Endothelial cell of umbilical vein (primary cell): ENCODE data around the gene TNIK. TPM values are rescaled to one million over a fixed set of nuclear protein-coding genes. Genes with fewer than 3 reads are reported as not detected.

Source experiments
- BruUV-seq: library from RNA; stranded (reverse); fragments of 400-500 nt; replicated peaks from 2 replicates; lab custom pipeline; 2021; lab: Mats Ljungman, UMichigan
- CTCF ChIA-PET: fragments of 300-600, 350-600 bp; sonication (Branson Sonifier 250); formaldehyde crosslinking; loops from one replicate; lab custom pipeline; 2021; ENCODE audit warnings: antibody characterized with exemption, inconsistent platforms; lab: Charles Lee
- POLR2A ChIA-PET: fragments of 300-600, 350-600 bp; sonication (Branson Sonifier 250); formaldehyde crosslinking; loops from one replicate; lab custom pipeline; 2021; ENCODE audit warnings: antibody characterized with exemption, inconsistent platforms; lab: Charles Lee
- DNase-seq: peaks from one replicate; pipeline ENCODE4 v3.0.0-alpha.2; 2011; ENCODE audit warnings: low read depth, low spot score
- FAIRE-seq: peaks from 2 replicates; lab custom pipeline; 2011; peaks lifted over from hg19 to GRCh38; lab: Jason Lieb, UNC
- H2AFZ ChIP-seq: 2 replicates; pipeline ENCODE4 v1.6.0; 2012; ENCODE audit warnings: low read depth, low read length, control low read depth, inconsistent platforms
- H3K27ac ChIP-seq: 2 replicates; pipeline ENCODE4 v1.5.1; 2011; ENCODE audit warnings: low read depth, mild to moderate bottlenecking, control low read depth, low read length, moderate library complexity; ENCODE audit not compliant: insufficient read depth
- H3K27me3 ChIP-seq, 2 experiments: 2 replicates each; pipeline versions ENCODE4 v1.6.0 to v1.6.1; 2011; ENCODE audit warnings: low read length in 2 of 2, mixed read lengths in 1 of 2; ENCODE audit not compliant: control insufficient read depth in 2 of 2, insufficient read depth in 2 of 2
- H3K36me3 ChIP-seq, 2 experiments: 2 replicates in 1 of 2; 3 replicates in 1 of 2; pipeline ENCODE4 v1.5.1; 2011; ENCODE audit warnings: low read length in 2 of 2, mild to moderate bottlenecking in 1 of 2, moderate library complexity in 1 of 2; ENCODE audit not compliant: control insufficient read depth in 2 of 2, insufficient read depth in 2 of 2; ENCODE audit errors: extremely low read depth in 1 of 2
- H3K4me1 ChIP-seq: 3 replicates; pipeline ENCODE4 v1.5.1; 2011; ENCODE audit warnings: mild to moderate bottlenecking, low read length; ENCODE audit not compliant: control insufficient read depth, insufficient read depth; ENCODE audit errors: extremely low read depth
- H3K4me2 ChIP-seq: 2 replicates; pipeline ENCODE4 v1.6.1; 2011; ENCODE audit warnings: low read length, control low read depth, mixed read lengths; ENCODE audit not compliant: insufficient read depth
- H3K4me3 ChIP-seq, 3 experiments: fragments of 200-600 bp in 1 of 3; sonication (generic), shearing (Covaris generic) in 1 of 3; replicated peaks in 1 of 3; 2 replicates each; pipeline ENCODE4 v1.5.1; 2011 to 2016; ENCODE audit warnings: control low read depth in 3 of 3, low read length in 3 of 3, mild to moderate bottlenecking in 2 of 3, inconsistent platforms in 1 of 3, low read depth in 1 of 3, moderate library complexity in 1 of 3; ENCODE audit not compliant: insufficient read depth in 1 of 3
- H3K79me2 ChIP-seq: 2 replicates; pipeline ENCODE4 v1.6.0; 2012; ENCODE audit warnings: low read length, inconsistent platforms; ENCODE audit not compliant: control insufficient read depth, insufficient read depth
- H3K9ac ChIP-seq: replicated peaks from 2 replicates; pipeline ENCODE3; 2011; ENCODE audit warnings: low read length, control low read depth; ENCODE audit not compliant: insufficient read depth; ENCODE audit errors: extremely low read depth
- H3K9me1 ChIP-seq: replicated peaks from 3 replicates; pipeline ENCODE4 v1.6.0; 2011; ENCODE audit warnings: mild to moderate bottlenecking, low read length; ENCODE audit not compliant: control insufficient read depth, insufficient read depth; ENCODE audit errors: extremely low read depth
- H3K9me3 ChIP-seq: replicated peaks from 2 replicates; pipeline ENCODE4 v1.5.1; 2012; ENCODE audit warnings: low read length, inconsistent platforms; ENCODE audit not compliant: control insufficient read depth, insufficient read depth
- H4K20me1 ChIP-seq: replicated peaks from 2 replicates; pipeline ENCODE3; 2011; ENCODE audit warnings: mild to moderate bottlenecking, low read length; ENCODE audit not compliant: control insufficient read depth, insufficient read depth; ENCODE audit errors: extremely low read depth
- CTCF ChIP-seq, 2 donors: IDR thresholded peaks; 1 replicate in 1 of 2; 2 replicates in 1 of 2; pipeline ENCODE4 v1.5.1; 2011; ENCODE audit warnings: low read length in 2 of 2, mild to moderate bottlenecking in 2 of 2, moderate library complexity in 2 of 2, control low read depth in 1 of 2, inconsistent platforms in 1 of 2, low read depth in 1 of 2; ENCODE audit not compliant: insufficient read depth in 1 of 2; ENCODE audit errors: extremely low read depth in 1 of 2
- EZH2 ChIP-seq: IDR thresholded peaks from 2 replicates; pipeline ENCODE4 v1.6.1; 2012; ENCODE audit warnings: borderline replicate concordance, low read depth, mild to moderate bottlenecking, moderate library complexity, low read length, inconsistent platforms; ENCODE audit not compliant: severe bottlenecking
- FOS ChIP-seq: IDR thresholded peaks from 2 replicates; pipeline ENCODE4 v1.6.1; 2011; ENCODE audit warnings: mild to moderate bottlenecking, low read length, moderate library complexity, borderline replicate concordance; ENCODE audit not compliant: insufficient read depth
- GATA2 ChIP-seq: IDR thresholded peaks from 2 replicates; pipeline ENCODE4 v1.7.0; 2011; ENCODE audit warnings: low read depth, mild to moderate bottlenecking, moderate library complexity, mixed read lengths, low read length; ENCODE audit not compliant: insufficient read length, insufficient read depth
- JUN ChIP-seq: IDR thresholded peaks from 2 replicates; pipeline ENCODE4 v1.6.1; 2011; ENCODE audit warnings: borderline replicate concordance, low read depth; ENCODE audit not compliant: insufficient read length, insufficient read depth
- MYC ChIP-seq: IDR thresholded peaks from one replicate; pipeline ENCODE4 v1.6.1; 2011; ENCODE audit warnings: mild to moderate bottlenecking, low read depth, low read length
- POLR2A ChIP-seq: IDR thresholded peaks from 2 replicates; pipeline ENCODE4 v1.6.1; 2012; ENCODE audit warnings: low read depth, mild to moderate bottlenecking, control low read depth, low read length
- POLR2AphosphoS5 ChIP-seq: IDR thresholded peaks from 2 replicates; pipeline ENCODE4 v1.6.1; 2012; ENCODE audit warnings: low read depth, mild to moderate bottlenecking, control low read depth, low read length, moderate library complexity; ENCODE audit not compliant: insufficient read depth
- dilution Hi-C: fragments of 300-500 bp; cut with MboI; formaldehyde crosslinking; loops from one replicate; pipeline ENCODE4 v1.15.0; 2019; ENCODE audit warnings: low sequenced_read_pairs; ENCODE audit not compliant: extremely low pct_ligation_motif_present
- intact Hi-C: fragments of 100-400 bp; cut with micrococcal nuclease; formaldehyde crosslinking; loops from one replicate; pipeline ENCODE4 v1.10.0; 2022
- polyA plus RNA-seq, 4 experiments: library from polyadenylated mRNA; depleted of rRNA in 3 of 4; stranded (reverse) in 3 of 4; unstranded in 1 of 4; fragments of >200 nt; gene quantifications; 2 replicates each; pipeline versions ENCODE4 v1.2.1 to v1.2.3, GENCODE V29; 2011 to 2012; ENCODE audit warnings: missing spikeins in 1 of 4
- total RNA-seq: library from RNA; stranded (reverse); gene quantifications from 2 replicates; pipeline ENCODE4 v1.2.3, GENCODE V29; 2021
- TF ChIP-seq, protein P1 (sequence below): IDR thresholded peaks from 2 replicates; pipeline ENCODE4 v1.6.1; 2011; ENCODE audit not compliant: insufficient read depth, insufficient read length

TNIK gene
- total and polyA plus RNA-seq, 2 donors (not counting 3 experiments of a cell fraction or from before 2014, with no cell fraction given) = 10.9 to 39.7 TPM

- peaks cover 22% of the 10 kb centered on the region for H3K79me2 ChIP-seq
- H3K36me3 ChIP-seq = no peaks in the 10 kb centered on the region
- H3K9me1 ChIP-seq = no peaks in the 10 kb centered on the region
- no peak overlapping the region for H3K27ac ChIP-seq
- H3K4me3 ChIP-seq = no peak overlapping the region
- intact Hi-C loops (no loop called here), dilution Hi-C loops (no loop called here)
- H3K9ac ChIP-seq = no peak overlapping the region
- no peak overlapping the region for H2AFZ ChIP-seq
- BruUV-seq = no TSS peak
- peaks cover 7% of the 10 kb centered on the region for H3K4me1 ChIP-seq
- no peak for DNase-seq
- ChIA-PET POLR2A (no interaction called here), CTCF (interaction anchor here (1.5 kb wide), 1 partner anchor 13 kb away, joined by 4 read pairs; no protein-coding TSS in a partner anchor)
- FAIRE-seq = no peak
- TF ChIP-seq MYC = no peak
- no peak for TF ChIP-seq CTCF (IDR thresholded peaks at IDR 0.05; ENCODE audit: extremely low read depth in 1 of 2, insufficient read depth in 1 of 2, low read depth in 1 of 2, low read length in 2 of 2)
- TF ChIP-seq JUN = no peak
- no peaks in the 10 kb centered on the region for H4K20me1 ChIP-seq
- no peaks in the 10 kb centered on the region for H3K27me3 ChIP-seq
- no peaks in the 10 kb centered on the region for H3K9me3 ChIP-seq
- no peak overlapping the region for H3K4me2 ChIP-seq
Observed at GRCh38 chr3:171387062-171387461, 73.1 kb downstream of the TNIK start.

DNA sequence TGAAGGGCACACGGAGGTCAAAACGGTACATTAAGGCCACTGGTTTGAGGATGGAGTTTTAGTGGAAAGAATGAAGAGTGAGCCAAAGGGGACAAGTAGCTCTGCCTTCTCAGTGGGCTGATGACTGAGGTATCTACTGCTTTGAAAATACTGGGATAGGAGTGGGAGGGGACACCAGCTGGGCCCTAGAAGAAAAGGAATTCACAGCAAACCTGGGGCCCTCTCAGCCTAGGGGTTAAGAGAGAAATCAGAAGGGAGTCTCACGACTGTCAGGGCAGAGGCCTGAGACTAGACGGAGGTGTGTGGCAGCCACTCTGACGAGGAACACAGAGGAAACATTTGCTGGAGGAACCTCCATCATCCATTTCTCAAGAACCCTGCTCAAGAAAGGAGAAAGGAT is 75.1 kb downstream of the TNIK start:
- ChIA-PET POLR2A (no interaction called here), CTCF (interaction anchor here (0.9 to 1.2 kb wide), 2 partner anchors 10 to 17 kb away, joined by 3 to 4 read pairs; no protein-coding TSS in a partner anchor)
- H2AFZ ChIP-seq = no peak overlapping the region
- BruUV-seq = no TSS peak
- H3K4me2 ChIP-seq = no peak overlapping the region
- no peak overlapping the region for H3K9ac ChIP-seq
- H3K27ac ChIP-seq = no peak overlapping the region
- H3K4me1 ChIP-seq = peaks cover 7% of the 10 kb centered on the region
- no peak for DNase-seq
- H3K9me3 ChIP-seq = no peaks in the 10 kb centered on the region
- TF ChIP-seq POLR2A (no peak), JUN (no peak), CTCF (IDR thresholded peaks at IDR 0.05; ENCODE audit: extremely low read depth in 1 of 2, insufficient read depth in 1 of 2, low read depth in 1 of 2, low read length in 2 of 2) (no peak), MYC (no peak), EZH2 (no peak), GATA2 (no peak), POLR2AphosphoS5 (no peak), FOS (no peak)
- TF ChIP-seq, protein P1, sequence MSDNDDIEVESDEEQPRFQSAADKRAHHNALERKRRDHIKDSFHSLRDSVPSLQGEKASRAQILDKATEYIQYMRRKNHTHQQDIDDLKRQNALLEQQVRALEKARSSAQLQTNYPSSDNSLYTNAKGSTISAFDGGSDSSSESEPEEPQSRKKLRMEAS = no peak
- H3K27me3 ChIP-seq = no peaks in the 10 kb centered on the region
- H4K20me1 ChIP-seq = no peaks in the 10 kb centered on the region
- no peak overlapping the region for H3K4me3 ChIP-seq
- no peak for FAIRE-seq
- no peaks in the 10 kb centered on the region for H3K36me3 ChIP-seq
- H3K9me1 ChIP-seq = no peaks in the 10 kb centered on the region
- intact Hi-C loops = no loop called here
- dilution Hi-C loops = no loop called here
- peaks cover 15% of the 10 kb centered on the region for H3K79me2 ChIP-seq
